RKO (cell line): ENCODE results near the gene PCNX1.

Experiments used
- DNase-seq: peaks from one replicate; pipeline ENCODE4 v3.0.0-alpha.2; 2016; ENCODE audit warnings: low spot score

The PCNX1 gene

DNA sequence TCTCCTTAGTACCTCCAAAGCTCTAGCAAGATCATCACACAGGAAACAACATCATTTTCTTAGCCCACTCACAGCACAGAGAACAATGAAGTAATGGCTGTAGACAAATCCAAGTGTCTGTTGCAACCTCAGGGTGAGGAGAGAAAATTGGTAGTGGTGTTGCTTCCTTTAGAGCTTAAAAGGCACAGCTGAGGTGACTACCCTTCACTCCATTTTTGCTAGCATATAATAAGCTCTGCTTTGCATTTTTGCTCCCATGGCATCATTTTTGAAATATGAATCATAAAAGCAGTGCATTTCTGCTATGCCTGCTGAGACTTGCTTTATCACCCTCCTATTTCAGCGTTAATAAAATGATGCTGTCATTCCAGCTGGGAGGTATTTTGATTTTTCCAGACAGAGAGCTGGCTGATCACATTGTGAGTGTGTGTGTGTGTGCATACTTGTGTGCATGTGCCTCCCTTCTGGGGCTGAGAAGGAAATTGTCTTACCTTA lies 18.5 kb upstream of the PCNX1 start:
- no peak for DNase-seq

DNA sequence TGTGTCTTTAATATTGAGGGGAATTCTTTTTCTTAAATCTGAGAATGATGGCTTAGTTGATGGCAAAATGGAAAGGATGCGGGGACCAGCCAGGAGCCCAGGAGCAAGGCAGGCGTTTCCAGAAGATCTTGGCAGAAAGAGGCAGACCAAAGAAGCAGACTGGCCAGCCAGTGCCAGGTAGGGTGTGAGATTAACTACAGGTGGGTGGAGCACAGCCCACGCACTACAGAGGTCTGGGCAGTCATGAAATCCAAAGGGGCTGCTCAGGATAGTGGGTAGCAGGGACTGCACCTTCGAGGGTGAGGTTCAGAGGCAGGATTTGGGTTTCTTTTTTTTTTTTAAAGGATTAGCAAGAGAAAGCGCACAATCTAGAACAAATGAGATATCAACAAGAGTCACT lies 17.7 kb upstream of the PCNX1 start:
- DNase-seq, result no peak

- DNase-seq, result no peak
Measured at GRCh38 chr14:70890826-70891659, 16.2 kb upstream of the PCNX1 start.

- DNase-seq, result no peak
Measured at GRCh38 chr14:70891737-70892136, 15.5 kb upstream of the PCNX1 start.

GRCh38 chr14:70893062-70893845 lies 14.0 kb upstream of the PCNX1 start:
- DNase-seq, result no peak

DNA sequence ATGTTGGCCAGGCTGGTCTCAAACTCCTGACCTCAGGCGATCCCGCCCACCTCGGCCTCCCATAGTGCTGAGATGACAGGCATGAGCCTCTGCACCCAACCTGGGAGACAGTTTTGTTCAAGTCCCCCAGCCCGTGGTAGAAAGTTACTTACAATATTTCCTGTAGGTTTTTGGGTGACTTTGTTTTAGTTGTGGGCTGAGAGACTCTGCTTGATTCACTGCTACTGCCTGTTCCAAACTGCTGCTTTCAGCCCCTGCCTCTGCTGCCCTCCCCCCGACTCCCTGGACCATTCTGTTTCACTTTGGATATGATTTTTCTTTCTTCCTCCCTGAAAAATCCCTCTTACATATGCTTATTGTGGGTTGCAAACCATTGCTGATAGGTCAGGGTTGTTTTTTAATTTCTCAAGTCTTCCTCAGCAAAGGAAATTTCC lies 13.4 kb upstream of the PCNX1 start:
- DNase-seq, result no peak

DNA sequence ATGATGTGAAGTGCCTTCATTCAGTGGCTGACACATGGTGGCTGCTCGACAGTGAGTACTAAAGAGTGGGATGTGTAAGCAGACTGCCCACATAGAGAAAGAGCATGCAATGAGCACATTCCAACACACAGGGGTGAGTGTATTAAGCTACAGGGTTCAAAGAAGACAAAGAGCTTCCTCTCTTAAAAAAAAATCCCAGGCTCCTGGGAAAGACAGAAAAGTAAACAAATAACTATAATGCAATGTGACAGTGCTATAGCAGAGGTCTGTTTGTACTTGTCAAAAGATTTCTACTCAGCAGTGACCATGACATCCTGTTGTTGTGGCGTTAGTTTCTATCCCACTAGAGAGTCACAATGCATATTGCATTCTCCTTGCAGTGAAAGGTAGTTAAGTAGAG lies 12.4 kb upstream of the PCNX1 start:
- no peak for DNase-seq

DNA sequence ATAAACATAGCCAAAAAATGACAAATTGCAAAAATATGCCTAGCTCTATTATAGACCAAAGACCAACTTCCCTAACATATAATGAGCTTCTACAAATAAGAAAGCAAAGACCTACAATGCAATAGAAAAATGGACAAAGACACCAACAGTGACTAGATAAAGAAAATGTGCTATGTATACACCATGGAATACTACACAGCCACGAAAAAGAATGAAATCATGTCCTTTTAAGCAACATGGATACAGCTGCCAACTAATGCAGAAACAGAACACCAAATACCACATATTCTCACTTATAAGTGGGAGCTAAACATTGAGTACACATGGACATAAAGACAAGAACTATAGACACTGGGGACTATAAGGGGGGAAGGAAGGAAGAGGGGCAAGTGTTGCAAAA lies 10.9 kb upstream of the PCNX1 start:
- DNase-seq, result no peak

GRCh38 chr14:70896981-70897380 lies 10.3 kb upstream of the PCNX1 start:
- no peak for DNase-seq

DNA sequence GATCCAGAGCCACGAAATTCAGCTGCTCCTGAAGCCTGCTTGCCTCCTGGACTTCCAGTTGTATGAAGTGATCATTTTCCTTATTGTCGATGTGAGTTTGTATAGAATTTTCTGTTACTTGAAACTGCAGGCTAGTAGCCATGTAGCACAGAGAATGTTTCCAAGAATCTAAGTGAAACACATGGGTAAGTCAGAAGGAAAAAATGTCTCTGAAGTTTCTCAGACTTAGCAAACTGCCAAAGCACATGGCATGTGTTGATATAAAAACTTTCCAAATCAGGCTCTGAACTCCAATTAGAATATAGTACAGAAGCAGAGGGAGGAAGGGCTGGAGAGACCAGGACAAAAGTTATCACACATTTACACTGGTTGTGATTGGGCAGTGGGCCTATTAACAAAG lies 9.8 kb upstream of the PCNX1 start:
- DNase-seq, result no peak

GRCh38 chr14:70898111-70898745 lies 9.0 kb upstream of the PCNX1 start:
- no peak for DNase-seq

DNA sequence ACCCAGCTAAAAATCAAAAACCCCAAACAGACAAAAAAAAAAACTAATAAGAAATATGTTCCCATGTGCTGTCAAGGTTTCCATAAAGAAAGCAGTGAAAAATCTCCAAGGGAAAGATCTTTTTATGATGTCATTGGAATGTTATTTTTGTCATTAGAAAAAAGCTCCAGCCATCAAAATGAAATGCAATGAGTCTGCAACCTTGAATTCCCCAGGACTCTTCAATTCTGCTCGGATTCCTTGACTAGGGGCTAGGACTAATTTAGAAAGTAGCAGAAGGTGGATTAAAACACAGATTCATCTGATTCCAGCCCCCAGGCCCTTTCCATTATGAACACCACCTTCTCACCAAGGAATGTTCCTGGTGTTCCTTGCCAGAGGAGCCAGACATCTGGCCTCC lies 6.0 kb upstream of the PCNX1 start:
- DNase-seq, result no peak

GRCh38 chr14:70902184-70902583 lies 5.1 kb upstream of the PCNX1 start:
- DNase-seq, result no peak

DNA sequence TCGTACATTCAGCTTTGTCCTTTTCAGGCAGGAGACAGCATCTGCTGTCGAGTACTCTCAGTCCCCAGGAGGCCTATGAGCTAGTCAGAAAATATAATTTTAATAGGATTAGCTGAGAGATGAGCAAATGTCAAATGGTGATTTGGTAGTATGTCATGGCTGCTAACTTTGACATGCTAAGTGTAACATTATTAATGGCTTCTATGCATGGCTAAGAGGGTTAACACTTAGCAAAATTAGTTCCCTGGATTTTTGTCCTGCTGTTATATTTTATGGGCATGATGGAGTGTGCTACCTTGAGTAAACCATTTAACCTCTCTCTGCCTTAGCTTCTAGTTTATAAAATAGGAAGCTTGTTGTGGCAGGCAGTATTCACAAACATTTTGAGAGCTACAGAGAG lies 2.9 kb upstream of the PCNX1 start:
- DNase-seq, result no peak

GRCh38 chr14:70905301-70905700 lies 2.0 kb upstream of the PCNX1 start:
- DNase-seq, result no peak

DNA sequence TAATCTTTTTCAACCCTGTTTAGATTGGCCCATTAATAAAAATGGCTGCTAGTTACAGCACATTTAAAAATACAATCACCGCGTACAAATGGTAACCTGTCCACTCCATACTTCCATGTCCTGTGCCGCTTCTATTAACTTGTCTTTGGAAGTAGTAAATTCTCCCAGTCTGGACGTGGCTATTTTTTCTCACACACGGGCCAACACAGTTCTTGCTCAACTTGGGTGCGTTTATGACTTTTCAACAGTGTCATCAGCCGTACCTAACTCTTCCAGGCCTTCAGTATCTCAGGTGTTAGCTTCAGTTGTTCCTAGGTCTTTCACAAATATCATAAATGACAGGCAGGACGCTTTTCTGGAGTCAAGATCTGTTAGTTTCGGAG lies 475 bp upstream of the PCNX1 start:
- no peak for DNase-seq

GRCh38 chr14:70907996-70908934 lies 1.0 kb downstream of the PCNX1 start:
- peak; percentile 76 for DNase-seq

GRCh38 chr14:70908935-70909641 lies 1.8 kb downstream of the PCNX1 start:
- DNase-seq, result no peak

DNA sequence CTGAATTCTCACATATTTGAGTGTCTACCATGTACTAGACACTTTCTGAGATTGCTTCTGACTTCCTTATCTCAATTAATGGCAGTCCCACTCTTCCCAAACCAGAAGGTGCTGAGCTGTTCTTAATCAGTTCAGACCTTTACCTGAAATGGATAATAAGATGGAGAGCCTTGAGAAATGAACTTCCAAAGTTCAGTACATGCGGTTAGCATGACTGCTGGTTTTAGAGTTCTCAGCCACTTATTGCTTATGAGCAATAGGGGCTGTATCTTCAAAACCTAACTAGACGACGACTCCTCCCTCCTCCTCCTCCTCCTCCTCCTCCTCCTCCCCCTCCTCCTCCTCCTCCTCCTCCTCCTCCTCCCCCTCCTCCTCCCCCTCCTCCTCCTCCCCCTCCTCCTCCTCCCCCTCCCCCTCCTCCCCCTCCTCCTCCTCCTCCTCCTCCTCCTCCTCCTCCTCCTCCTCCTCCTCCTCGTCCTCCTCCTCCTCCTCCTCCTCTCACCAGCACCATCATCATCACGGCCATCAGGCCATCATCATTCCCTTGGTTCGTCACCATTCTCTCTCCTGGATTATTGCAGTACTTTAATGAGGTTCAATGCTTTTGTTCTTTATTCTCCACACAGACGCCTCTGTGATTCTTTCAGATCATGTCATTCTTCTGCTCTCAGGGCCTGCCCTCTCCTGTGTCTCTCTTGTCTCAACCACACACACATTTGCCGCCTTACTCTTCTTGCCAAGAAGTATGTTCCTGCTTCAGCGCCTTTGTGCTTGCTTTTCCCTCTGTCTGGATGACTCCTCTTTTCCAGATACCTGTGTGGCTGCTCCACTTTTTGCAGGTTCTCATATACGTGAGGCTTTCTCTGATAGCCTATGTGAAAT lies 2.7 kb downstream of the PCNX1 start:
- peak; percentile 48 for DNase-seq

- no peak for DNase-seq
Measured at GRCh38 chr14:70915415-70915814, 8.2 kb downstream of the PCNX1 start.
